T-cell (primary cell): ENCODE results near the gene CCDC38. TPM values are rescaled to one million over a fixed set of nuclear protein-coding genes. Genes with fewer than 3 reads are reported as not detected.
"Not testable (repeated sequence)": the region's sequence is repeated elsewhere in the genome, so short reads cannot be mapped to it uniquely, and the experiment has no call there.

Experiments
- ATAC-seq, 4 experiments: fragments of 200-7000 bp in 3 of 4; fragments of 150-1000 bp in 1 of 4; cut with Tn5 transposase; replicated peaks in 1 of 4; 1 replicate in 3 of 4; 2 replicates in 1 of 4; pipeline ENCODE4 v1.10.0; 2021; ENCODE audit warnings: moderate library complexity in 3 of 4, mild to moderate bottlenecking in 2 of 4, moderate number of reproducible peaks in 1 of 4
- CTCF ChIA-PET, 2 donors: fragments of 300-600 bp; sonication (Branson Sonifier 250); formaldehyde crosslinking; loops; one replicate each; lab custom pipeline; 2022; ENCODE audit warnings: antibody characterized with exemption in 2 of 2; lab: Charles Lee
- POLR2A ChIA-PET, 2 donors: fragments of 300-600 bp; sonication (Branson Sonifier 250); formaldehyde crosslinking; loops; one replicate each; lab custom pipeline; 2022; ENCODE audit warnings: antibody characterized with exemption in 2 of 2; lab: Charles Lee
- DNase-seq, 35 experiments: peaks; one replicate each; pipeline versions ENCODE4 v3.0.0 to v3.0.0-alpha.2; 2013 to 2023
- H3K27ac ChIP-seq: one replicate; pipeline ENCODE4 v1.5.1; 2013; ENCODE audit warnings: low read length
- H3K27me3 ChIP-seq, 2 experiments: replicated peaks in 1 of 2; 1 replicate in 1 of 2; 2 replicates in 1 of 2; pipeline versions ENCODE4 v1.6.1 to v1.7.0; 2013; ENCODE audit warnings: low read length in 1 of 2, mixed read lengths in 1 of 2; ENCODE audit not compliant: control insufficient read depth in 2 of 2, insufficient read depth in 2 of 2; ENCODE audit errors: extremely low read depth in 1 of 2
- H3K36me3 ChIP-seq, 2 donors: 1 replicate in 1 of 2; 2 replicates in 1 of 2; pipeline versions ENCODE4 v1.6.1 to v1.7.0; 2013; ENCODE audit warnings: low read length in 1 of 2; ENCODE audit not compliant: control insufficient read depth in 2 of 2, insufficient read depth in 1 of 2; ENCODE audit errors: extremely low read depth in 1 of 2
- H3K4me1 ChIP-seq, 2 experiments: 1 replicate in 1 of 2; 2 replicates in 1 of 2; pipeline versions ENCODE4 v1.6.1 to v1.7.0; 2013; ENCODE audit warnings: low read length in 2 of 2, mixed read lengths in 1 of 2; ENCODE audit not compliant: insufficient read depth in 2 of 2, control insufficient read depth in 1 of 2; ENCODE audit errors: extremely low read depth in 1 of 2
- H3K4me3 ChIP-seq, 2 donors: 1 replicate in 1 of 2; 2 replicates in 1 of 2; pipeline versions ENCODE4 v1.5.1 to v1.7.0; 2013; ENCODE audit warnings: mild to moderate bottlenecking in 2 of 2, low read length in 1 of 2, moderate library complexity in 1 of 2; ENCODE audit not compliant: control insufficient read depth in 1 of 2; ENCODE audit errors: extremely low read depth in 1 of 2
- H3K9me3 ChIP-seq: 2 replicates; pipeline ENCODE4 v1.7.0; 2013
- H3K27ac Mint-ChIP-seq, 2 donors: one replicate each; pipeline ENCODE4 v1.8.0; 2020 to 2021; ENCODE audit warnings: mild to moderate bottlenecking in 2 of 2, mixed read lengths in 2 of 2
- H3K27me3 Mint-ChIP-seq, 2 donors: one replicate each; pipeline ENCODE4 v1.8.0; 2021 to 2022; ENCODE audit warnings: mixed read lengths in 2 of 2
- H3K36me3 Mint-ChIP-seq: one replicate; pipeline ENCODE4 v1.8.0; 2021; ENCODE audit warnings: mixed read lengths
- H3K4me1 Mint-ChIP-seq, 3 donors: one replicate each; pipeline ENCODE4 v1.8.0; 2020 to 2022; ENCODE audit warnings: mixed read lengths in 3 of 3, mild to moderate bottlenecking in 1 of 3
- H3K4me3 Mint-ChIP-seq, 3 donors: one replicate each; pipeline ENCODE4 v1.8.0; 2020 to 2022; ENCODE audit warnings: mild to moderate bottlenecking in 3 of 3, mixed read lengths in 3 of 3, moderate library complexity in 3 of 3
- H3K9me3 Mint-ChIP-seq, 3 donors: one replicate each; pipeline ENCODE4 v1.8.0; 2020 to 2022; ENCODE audit warnings: mixed read lengths in 3 of 3
- WGBS: methylation state at CpG from one replicate; pipeline ENCODE4 v1.1.5; 2013; ENCODE audit warnings: missing lambda C conversion rate; ENCODE audit not compliant: insufficient coverage; 5-methylcytosine and 5-hydroxymethylcytosine counted together
- total RNA-seq, 35 experiments: library from RNA in 6 of 35; stranded (reverse) in 6 of 35; fragments of 120-200 nt in 1 of 35; gene quantifications; one replicate each; pipeline versions ENCODE4 v1.2.1 to v1.2.4 and lab custom pipeline; 2013 to 2026

The CCDC38 gene
- total RNA-seq, 5 donors from 2014 or later (not counting 1 experiment from before 2014, with no cell fraction given): 0.14 to 1.4 (median 0.49) TPM; not detected in 2

- H3K36me3 ChIP-seq: no peaks in the 10 kb centered on the region
- no peak overlapping the region for H3K27ac Mint-ChIP-seq
- H3K27ac ChIP-seq: no peak overlapping the region
- H3K4me3 ChIP-seq: no peak overlapping the region
- CTCF ChIA-PET: interaction anchor here (0.6 to 1.0 kb wide), 2 partner anchors 12 to 18 kb away, joined by 3 to 7 read pairs; no protein-coding TSS in a partner anchor
- H3K9me3 Mint-ChIP-seq: no peaks in the 10 kb centered on the region
- WGBS: 43% methylated on average over 3 of the region's 8 CpGs
- no peaks in the 10 kb centered on the region for H3K4me1 ChIP-seq
- no peak for ATAC-seq
- peaks cover 13 to 18% (median 14%) of the 10 kb centered on the region in 3 donors for H3K4me1 Mint-ChIP-seq
- DNase-seq: no peak
- POLR2A ChIA-PET: no interaction called here
- peaks cover 0 to 16% of the 10 kb centered on the region in 2 experiments for H3K27me3 ChIP-seq
- H3K36me3 Mint-ChIP-seq: no peaks in the 10 kb centered on the region
- H3K4me3 Mint-ChIP-seq: no peak overlapping the region
- peaks cover 17 to 23% of the 10 kb centered on the region in 2 donors for H3K27me3 Mint-ChIP-seq
- no peaks in the 10 kb centered on the region for H3K9me3 ChIP-seq
Measured at GRCh38 chr12:95848575-95849388, 93.6 kb downstream of the CCDC38 start.

- H3K36me3 ChIP-seq, DNase-seq, ATAC-seq, H3K27ac ChIP-seq, H3K4me3 Mint-ChIP-seq, H3K4me3 ChIP-seq, H3K9me3 ChIP-seq, POLR2A ChIA-PET, H3K9me3 Mint-ChIP-seq, H3K4me1 ChIP-seq, H3K36me3 Mint-ChIP-seq, CTCF ChIA-PET, H3K27ac Mint-ChIP-seq, H3K4me1 Mint-ChIP-seq: not testable (repeated sequence)
- peaks cover 26 to 31% of the 10 kb centered on the region in 2 donors for H3K27me3 Mint-ChIP-seq
- H3K27me3 ChIP-seq: peaks cover 2 to 20% of the 10 kb centered on the region in 2 experiments
- WGBS: no CpG with 5 or more reads among the region's 12 CpGs
Measured at GRCh38 chr12:95842426-95842825, 100.0 kb downstream of the CCDC38 start.

GRCh38 chr12:95838125-95838524 is 104.3 kb downstream of the CCDC38 start:
- Histone ChIP-seq H3K27me3 (peaks cover 6 to 9% of the 10 kb centered on the region in 2 experiments), H3K27ac (no peak overlapping the region), H3K36me3 (no peaks in the 10 kb centered on the region), H3K4me1 (peaks cover 0 to 3% of the 10 kb centered on the region in 2 experiments), H3K4me3 (no peak overlapping the region), H3K9me3 (no peaks in the 10 kb centered on the region)
- ChIA-PET CTCF (no interaction called here), POLR2A (no interaction called here)
- ATAC-seq: peak in 1 of 4 experiments; percentile 29
- DNase-seq: peak in 1 of 35 experiments; percentile 7
- Mint-ChIP-seq H3K4me1 (peaks cover 7 to 10% (median 8%) of the 10 kb centered on the region in 3 donors), H3K27ac (peak overlapping the region; percentile 30 to 52), H3K4me3 (peak overlapping the region in 1 of 3 donors; percentile 19), H3K27me3 (peaks cover 15 to 16% of the 10 kb centered on the region in 2 donors), H3K36me3 (no peaks in the 10 kb centered on the region), H3K9me3 (no peaks in the 10 kb centered on the region)
- 22% methylated on average over 7 of the region's 11 CpGs for WGBS

GRCh38 chr12:95837240-95838038 is 105.0 kb downstream of the CCDC38 start:
- CTCF ChIA-PET: no interaction called here
- Histone ChIP-seq H3K4me1 (peaks cover 0 to 3% of the 10 kb centered on the region in 2 experiments), H3K4me3 (no peak overlapping the region), H3K27me3 (peaks cover 6% of the 10 kb centered on the region in 2 experiments), H3K27ac (no peak overlapping the region), H3K36me3 (no peaks in the 10 kb centered on the region), H3K9me3 (no peaks in the 10 kb centered on the region)
- no peak for ATAC-seq
- DNase-seq: no peak
- H3K27me3 Mint-ChIP-seq: peaks cover 13 to 16% of the 10 kb centered on the region in 2 donors
- peak overlapping the region in 1 of 3 donors; percentile 19 for H3K4me3 Mint-ChIP-seq
- WGBS: 76% methylated on average over 9 of the region's 10 CpGs
- H3K9me3 Mint-ChIP-seq: peaks cover 0 to 1% (median 0%) of the 10 kb centered on the region in 3 donors
- peaks cover 7 to 10% (median 8%) of the 10 kb centered on the region in 3 donors for H3K4me1 Mint-ChIP-seq
- no peaks in the 10 kb centered on the region for H3K36me3 Mint-ChIP-seq
- POLR2A ChIA-PET: no interaction called here
- no peak overlapping the region for H3K27ac Mint-ChIP-seq

- Histone ChIP-seq H3K27me3 (peaks cover 6 to 7% of the 10 kb centered on the region in 2 experiments), H3K27ac (no peak overlapping the region), H3K4me3 (no peak overlapping the region), H3K4me1 (peaks cover 0 to 3% of the 10 kb centered on the region in 2 experiments), H3K9me3 (no peaks in the 10 kb centered on the region), H3K36me3 (no peaks in the 10 kb centered on the region)
- DNase-seq (no peak), ATAC-seq (no peak)
- peaks cover 18 to 19% of the 10 kb centered on the region in 2 donors for H3K27me3 Mint-ChIP-seq
- 37% methylated on average over 1 of the region's 1 CpG for WGBS
- no peaks in the 10 kb centered on the region for H3K36me3 Mint-ChIP-seq
- CTCF ChIA-PET: no interaction called here
- POLR2A ChIA-PET: no interaction called here
- H3K27ac Mint-ChIP-seq: no peak overlapping the region
- H3K4me1 Mint-ChIP-seq: peaks cover 7 to 10% (median 8%) of the 10 kb centered on the region in 3 donors
- no peak overlapping the region for H3K4me3 Mint-ChIP-seq
- peaks cover 0 to 3% (median 0%) of the 10 kb centered on the region in 3 donors for H3K9me3 Mint-ChIP-seq
Measured at GRCh38 chr12:95836630-95837239, 105.7 kb downstream of the CCDC38 start.

- DNase-seq (no peak), ATAC-seq (no peak)
- no peak overlapping the region for H3K4me3 ChIP-seq
- Mint-ChIP-seq H3K4me1 (peaks cover 7 to 10% (median 8%) of the 10 kb centered on the region in 3 donors), H3K36me3 (no peaks in the 10 kb centered on the region), H3K9me3 (peaks cover 0 to 3% (median 0%) of the 10 kb centered on the region in 3 donors), H3K27ac (no peak overlapping the region), H3K4me3 (no peak overlapping the region), H3K27me3 (peaks cover 19 to 20% of the 10 kb centered on the region in 2 donors)
- CTCF ChIA-PET: no interaction called here
- no peak overlapping the region for H3K27ac ChIP-seq
- H3K4me1 ChIP-seq: peaks cover 0 to 3% of the 10 kb centered on the region in 2 experiments
- POLR2A ChIA-PET: no interaction called here
- peaks cover 6 to 7% of the 10 kb centered on the region in 2 experiments for H3K27me3 ChIP-seq
- WGBS: no CpG with 5 or more reads among the region's 3 CpGs
- no peaks in the 10 kb centered on the region for H3K9me3 ChIP-seq
- H3K36me3 ChIP-seq: no peaks in the 10 kb centered on the region
Measured at GRCh38 chr12:95836185-95836609, 106.2 kb downstream of the CCDC38 start.
